ENCODE data around the gene BICC1. TPM values are rescaled to one million over a fixed set of nuclear protein-coding genes. Genes with fewer than 3 reads are reported as not detected.

The BICC1 gene
- total RNA-seq, 1 donor from 2014 or later: 0.12 TPM

DNA sequence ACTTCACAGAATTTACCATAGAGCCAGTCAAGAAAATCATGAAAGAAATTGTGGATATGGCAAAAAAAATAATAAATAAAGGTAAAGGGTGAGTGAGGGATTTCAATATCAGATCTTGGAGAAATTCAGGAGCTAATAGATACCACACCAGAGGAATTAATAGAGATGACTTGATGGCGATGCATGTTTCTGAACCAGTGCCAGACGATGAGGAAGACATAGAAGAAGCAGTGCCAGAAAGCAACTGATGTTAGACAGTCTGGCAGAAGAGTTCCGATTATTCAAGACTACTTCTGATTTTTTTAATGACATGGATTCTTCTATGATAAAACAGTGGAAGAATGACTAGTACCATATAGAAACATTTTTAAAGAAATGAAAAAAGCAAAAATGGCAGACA lies 314.7 kb downstream of the BICC1 start:
- Mint-ChIP-seq H3K27me3 (ENCODE audit: unreplicated experiment) (no peaks in the 10 kb centered on the region), H3K4me3 (ENCODE audit: unreplicated experiment) (no peak overlapping the region), H3K36me3 (ENCODE audit: unreplicated experiment) (no peaks in the 10 kb centered on the region), H3K4me1 (ENCODE audit: low read depth, unreplicated experiment) (no peaks in the 10 kb centered on the region), H3K9me3 (ENCODE audit: unreplicated experiment) (no peaks in the 10 kb centered on the region), H3K27ac (ENCODE audit: unreplicated experiment) (no peak overlapping the region)
- TF ChIP-seq, protein P1, sequence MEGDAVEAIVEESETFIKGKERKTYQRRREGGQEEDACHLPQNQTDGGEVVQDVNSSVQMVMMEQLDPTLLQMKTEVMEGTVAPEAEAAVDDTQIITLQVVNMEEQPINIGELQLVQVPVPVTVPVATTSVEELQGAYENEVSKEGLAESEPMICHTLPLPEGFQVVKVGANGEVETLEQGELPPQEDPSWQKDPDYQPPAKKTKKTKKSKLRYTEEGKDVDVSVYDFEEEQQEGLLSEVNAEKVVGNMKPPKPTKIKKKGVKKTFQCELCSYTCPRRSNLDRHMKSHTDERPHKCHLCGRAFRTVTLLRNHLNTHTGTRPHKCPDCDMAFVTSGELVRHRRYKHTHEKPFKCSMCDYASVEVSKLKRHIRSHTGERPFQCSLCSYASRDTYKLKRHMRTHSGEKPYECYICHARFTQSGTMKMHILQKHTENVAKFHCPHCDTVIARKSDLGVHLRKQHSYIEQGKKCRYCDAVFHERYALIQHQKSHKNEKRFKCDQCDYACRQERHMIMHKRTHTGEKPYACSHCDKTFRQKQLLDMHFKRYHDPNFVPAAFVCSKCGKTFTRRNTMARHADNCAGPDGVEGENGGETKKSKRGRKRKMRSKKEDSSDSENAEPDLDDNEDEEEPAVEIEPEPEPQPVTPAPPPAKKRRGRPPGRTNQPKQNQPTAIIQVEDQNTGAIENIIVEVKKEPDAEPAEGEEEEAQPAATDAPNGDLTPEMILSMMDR (IDR thresholded peaks at IDR 0.05; ENCODE audit: partially characterized antibody, unreplicated experiment): no peak
- no peak for DNase-seq

DNA sequence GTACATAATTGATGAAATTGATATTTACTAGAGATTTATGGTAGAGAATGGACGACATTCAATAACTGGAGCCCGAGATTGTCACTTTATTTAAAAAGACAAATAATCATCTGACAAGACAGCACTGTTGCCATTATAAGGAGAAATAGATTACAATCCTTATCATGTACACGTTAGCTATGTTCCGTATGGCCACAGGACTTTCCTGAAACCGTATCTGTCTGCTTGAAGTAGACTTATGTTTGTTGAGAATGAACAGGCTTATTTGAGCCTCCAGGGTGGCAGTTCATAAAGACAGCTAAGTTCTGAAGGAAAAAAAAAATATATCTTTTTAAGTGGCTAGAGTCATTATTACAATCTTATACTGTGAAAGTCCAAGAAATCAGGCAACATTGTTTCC lies 317.2 kb downstream of the BICC1 start:
- Mint-ChIP-seq H3K36me3 (ENCODE audit: unreplicated experiment) (no peaks in the 10 kb centered on the region), H3K4me3 (ENCODE audit: unreplicated experiment) (no peak overlapping the region), H3K27ac (ENCODE audit: unreplicated experiment) (no peak overlapping the region), H3K4me1 (ENCODE audit: low read depth, unreplicated experiment) (no peaks in the 10 kb centered on the region), H3K9me3 (ENCODE audit: unreplicated experiment) (no peaks in the 10 kb centered on the region), H3K27me3 (ENCODE audit: unreplicated experiment) (no peaks in the 10 kb centered on the region)
- DNase-seq: no peak
- TF ChIP-seq, protein P1 (IDR thresholded peaks at IDR 0.05; ENCODE audit: partially characterized antibody, unreplicated experiment): no peak

DNA sequence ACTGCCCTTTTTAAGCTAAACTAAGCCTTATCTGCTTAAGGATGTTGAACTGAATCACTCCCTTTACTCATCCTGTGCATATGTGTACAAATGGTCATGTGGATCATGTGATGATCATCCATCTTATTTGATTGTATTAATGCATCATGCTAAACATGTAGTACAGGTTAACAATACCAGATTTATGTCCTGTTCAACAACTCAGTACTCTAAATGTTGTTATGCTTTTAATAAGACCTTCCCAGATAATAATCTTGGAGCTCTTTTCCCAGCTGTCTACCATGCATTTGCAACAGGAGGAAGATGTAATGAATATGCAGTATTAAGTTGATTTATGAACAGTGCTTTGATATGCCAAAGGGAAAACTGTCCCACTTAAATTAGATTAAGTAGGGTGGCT lies 318.0 kb downstream of the BICC1 start:
- Mint-ChIP-seq H3K4me1 (ENCODE audit: low read depth, unreplicated experiment) (no peaks in the 10 kb centered on the region), H3K27ac (ENCODE audit: unreplicated experiment) (no peak overlapping the region), H3K4me3 (ENCODE audit: unreplicated experiment) (no peak overlapping the region), H3K36me3 (ENCODE audit: unreplicated experiment) (no peaks in the 10 kb centered on the region), H3K27me3 (ENCODE audit: unreplicated experiment) (no peaks in the 10 kb centered on the region), H3K9me3 (ENCODE audit: unreplicated experiment) (no peaks in the 10 kb centered on the region)
- DNase-seq: no peak
- TF ChIP-seq, protein P1 (IDR thresholded peaks at IDR 0.05; ENCODE audit: partially characterized antibody, unreplicated experiment): no peak

DNA sequence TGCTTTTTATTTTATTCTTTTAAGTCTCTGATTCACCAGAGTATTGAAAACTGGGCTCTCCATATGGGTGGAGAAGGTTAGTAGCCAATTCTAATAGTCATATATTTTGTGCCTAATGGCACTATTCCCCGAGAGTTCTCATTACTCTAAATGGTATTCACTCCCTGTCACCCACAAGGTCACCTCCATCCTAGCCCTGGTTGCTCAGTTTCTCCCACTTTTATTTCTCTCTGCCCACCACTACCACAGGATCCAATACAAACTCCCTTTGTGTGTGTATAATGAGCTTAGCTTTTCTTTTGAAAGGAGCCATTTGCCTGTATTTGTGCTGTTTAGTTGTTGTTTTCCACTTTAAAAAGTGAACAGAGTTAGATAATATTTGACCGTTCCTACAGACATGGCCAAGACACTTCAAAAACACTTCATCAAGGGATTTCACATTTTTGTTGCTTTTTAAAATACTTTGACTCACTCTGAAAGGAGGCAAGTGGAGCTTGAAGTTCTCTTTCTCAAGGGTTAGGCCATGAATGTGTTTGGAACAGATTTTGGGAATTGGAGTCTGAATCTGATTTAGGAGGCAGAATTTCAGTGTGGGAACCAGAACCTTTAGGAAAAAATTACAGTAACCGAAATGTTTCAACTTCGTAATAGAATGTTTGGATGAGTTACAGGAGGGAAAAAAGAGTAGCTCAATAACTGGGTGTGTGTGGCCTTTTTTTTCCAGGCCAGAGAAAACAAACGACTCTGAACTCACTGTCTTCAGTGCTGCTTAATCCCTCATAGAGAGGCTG lies 321.3 kb downstream of the BICC1 start:
- Mint-ChIP-seq H3K4me1 (ENCODE audit: low read depth, unreplicated experiment) (no peaks in the 10 kb centered on the region), H3K36me3 (ENCODE audit: unreplicated experiment) (no peaks in the 10 kb centered on the region), H3K9me3 (ENCODE audit: unreplicated experiment) (no peaks in the 10 kb centered on the region), H3K4me3 (ENCODE audit: unreplicated experiment) (no peak overlapping the region), H3K27me3 (ENCODE audit: unreplicated experiment) (no peaks in the 10 kb centered on the region), H3K27ac (ENCODE audit: unreplicated experiment) (no peak overlapping the region)
- TF ChIP-seq, protein P1 (IDR thresholded peaks at IDR 0.05; ENCODE audit: partially characterized antibody, unreplicated experiment): no peak
- no peak for DNase-seq

DNA sequence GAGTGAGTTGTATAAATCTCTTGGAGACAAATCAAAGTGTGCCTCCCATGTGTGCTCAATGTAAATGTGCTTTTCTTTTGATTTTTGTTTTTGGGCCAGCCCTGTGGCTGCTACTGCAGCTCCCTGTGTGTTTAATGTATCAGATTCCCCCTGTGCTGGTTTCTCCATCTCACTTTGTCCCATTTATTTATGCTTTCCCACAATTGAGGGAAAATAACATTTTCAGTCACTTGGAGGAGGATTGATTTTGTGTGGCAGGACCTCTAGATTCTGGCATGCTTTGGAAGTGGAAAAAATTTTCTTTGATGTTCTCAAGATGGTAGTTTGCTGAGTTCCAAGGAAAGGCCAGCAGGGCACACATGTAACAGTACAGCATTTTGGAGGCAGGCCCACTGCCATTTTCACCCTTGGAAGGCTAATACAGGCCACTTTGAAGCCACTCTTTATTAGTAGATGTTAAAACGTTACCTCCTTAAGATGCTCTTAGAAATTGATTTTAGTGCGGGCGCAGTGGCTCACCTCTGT lies 323.6 kb downstream of the BICC1 start:
- no peaks in the 10 kb centered on the region for H3K36me3 Mint-ChIP-seq (ENCODE audit: unreplicated experiment)
- H3K27ac Mint-ChIP-seq (ENCODE audit: unreplicated experiment): no peak overlapping the region
- no peak for DNase-seq
- H3K27me3 Mint-ChIP-seq (ENCODE audit: unreplicated experiment): no peaks in the 10 kb centered on the region
- H3K4me1 Mint-ChIP-seq (ENCODE audit: low read depth, unreplicated experiment): no peaks in the 10 kb centered on the region
- TF ChIP-seq, protein P1 (IDR thresholded peaks at IDR 0.05; ENCODE audit: partially characterized antibody, unreplicated experiment): no peak
- no peak overlapping the region for H3K4me3 Mint-ChIP-seq (ENCODE audit: unreplicated experiment)
- H3K9me3 Mint-ChIP-seq (ENCODE audit: unreplicated experiment): no peaks in the 10 kb centered on the region

Measured in glutamatergic neuron (in vitro differentiated cells).